ENCODE results near the gene CRHR1.

- TF ChIP-seq CEBPB (IDR thresholded peaks at IDR 0.05) (peak; percentile 63; the same call in 1 of the 2 replicates), TAF1 (IDR thresholded peaks at IDR 0.05; ENCODE audit: low read depth) (no peak), EP300 (IDR thresholded peaks at IDR 0.05; ENCODE audit: borderline replicate concordance) (no peak), FOXM1 (IDR thresholded peaks at IDR 0.05; ENCODE audit: borderline replicate concordance, low read depth) (no peak), NFIC (IDR thresholded peaks at IDR 0.05) (no peak), TEAD4 (IDR thresholded peaks at IDR 0.05) (no peak), YY1 (IDR thresholded peaks at IDR 0.05; ENCODE audit: low read depth) (no peak), ZBTB7A (IDR thresholded peaks at IDR 0.05; ENCODE audit: low read depth) (no peak), TCF12 (IDR thresholded peaks at IDR 0.05; ENCODE audit: low read depth) (no peak)
- TF ChIP-seq, protein P1, sequence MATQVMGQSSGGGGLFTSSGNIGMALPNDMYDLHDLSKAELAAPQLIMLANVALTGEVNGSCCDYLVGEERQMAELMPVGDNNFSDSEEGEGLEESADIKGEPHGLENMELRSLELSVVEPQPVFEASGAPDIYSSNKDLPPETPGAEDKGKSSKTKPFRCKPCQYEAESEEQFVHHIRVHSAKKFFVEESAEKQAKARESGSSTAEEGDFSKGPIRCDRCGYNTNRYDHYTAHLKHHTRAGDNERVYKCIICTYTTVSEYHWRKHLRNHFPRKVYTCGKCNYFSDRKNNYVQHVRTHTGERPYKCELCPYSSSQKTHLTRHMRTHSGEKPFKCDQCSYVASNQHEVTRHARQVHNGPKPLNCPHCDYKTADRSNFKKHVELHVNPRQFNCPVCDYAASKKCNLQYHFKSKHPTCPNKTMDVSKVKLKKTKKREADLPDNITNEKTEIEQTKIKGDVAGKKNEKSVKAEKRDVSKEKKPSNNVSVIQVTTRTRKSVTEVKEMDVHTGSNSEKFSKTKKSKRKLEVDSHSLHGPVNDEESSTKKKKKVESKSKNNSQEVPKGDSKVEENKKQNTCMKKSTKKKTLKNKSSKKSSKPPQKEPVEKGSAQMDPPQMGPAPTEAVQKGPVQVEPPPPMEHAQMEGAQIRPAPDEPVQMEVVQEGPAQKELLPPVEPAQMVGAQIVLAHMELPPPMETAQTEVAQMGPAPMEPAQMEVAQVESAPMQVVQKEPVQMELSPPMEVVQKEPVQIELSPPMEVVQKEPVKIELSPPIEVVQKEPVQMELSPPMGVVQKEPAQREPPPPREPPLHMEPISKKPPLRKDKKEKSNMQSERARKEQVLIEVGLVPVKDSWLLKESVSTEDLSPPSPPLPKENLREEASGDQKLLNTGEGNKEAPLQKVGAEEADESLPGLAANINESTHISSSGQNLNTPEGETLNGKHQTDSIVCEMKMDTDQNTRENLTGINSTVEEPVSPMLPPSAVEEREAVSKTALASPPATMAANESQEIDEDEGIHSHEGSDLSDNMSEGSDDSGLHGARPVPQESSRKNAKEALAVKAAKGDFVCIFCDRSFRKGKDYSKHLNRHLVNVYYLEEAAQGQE (IDR thresholded peaks at IDR 0.05; ENCODE audit: low read depth): no peak
- TF ChIP-seq, protein P2, sequence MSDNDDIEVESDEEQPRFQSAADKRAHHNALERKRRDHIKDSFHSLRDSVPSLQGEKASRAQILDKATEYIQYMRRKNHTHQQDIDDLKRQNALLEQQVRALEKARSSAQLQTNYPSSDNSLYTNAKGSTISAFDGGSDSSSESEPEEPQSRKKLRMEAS (IDR thresholded peaks at IDR 0.05): no peak
- TF ChIP-seq, protein P3, sequence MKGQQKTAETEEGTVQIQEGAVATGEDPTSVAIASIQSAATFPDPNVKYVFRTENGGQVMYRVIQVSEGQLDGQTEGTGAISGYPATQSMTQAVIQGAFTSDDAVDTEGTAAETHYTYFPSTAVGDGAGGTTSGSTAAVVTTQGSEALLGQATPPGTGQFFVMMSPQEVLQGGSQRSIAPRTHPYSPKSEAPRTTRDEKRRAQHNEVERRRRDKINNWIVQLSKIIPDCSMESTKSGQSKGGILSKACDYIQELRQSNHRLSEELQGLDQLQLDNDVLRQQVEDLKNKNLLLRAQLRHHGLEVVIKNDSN (IDR thresholded peaks at IDR 0.05): no peak
Measured at GRCh38 chr17:45780921-45781320, 3.2 kb upstream of the CRHR1 start.

Data from Ishikawa (cell line).